ENCODE data around the gene GRK5. TPM values are rescaled to one million over a fixed set of nuclear protein-coding genes. Genes with fewer than 3 reads are reported as not detected.

Gene GRK5
- total and polyA plus RNA-seq, 9 of the 15 experiments (the other 6 are each of a cell fraction or from before 2014, with no cell fraction given) = 0.46 to 0.83 (median 0.67) TPM; not detected in 2

DNA sequence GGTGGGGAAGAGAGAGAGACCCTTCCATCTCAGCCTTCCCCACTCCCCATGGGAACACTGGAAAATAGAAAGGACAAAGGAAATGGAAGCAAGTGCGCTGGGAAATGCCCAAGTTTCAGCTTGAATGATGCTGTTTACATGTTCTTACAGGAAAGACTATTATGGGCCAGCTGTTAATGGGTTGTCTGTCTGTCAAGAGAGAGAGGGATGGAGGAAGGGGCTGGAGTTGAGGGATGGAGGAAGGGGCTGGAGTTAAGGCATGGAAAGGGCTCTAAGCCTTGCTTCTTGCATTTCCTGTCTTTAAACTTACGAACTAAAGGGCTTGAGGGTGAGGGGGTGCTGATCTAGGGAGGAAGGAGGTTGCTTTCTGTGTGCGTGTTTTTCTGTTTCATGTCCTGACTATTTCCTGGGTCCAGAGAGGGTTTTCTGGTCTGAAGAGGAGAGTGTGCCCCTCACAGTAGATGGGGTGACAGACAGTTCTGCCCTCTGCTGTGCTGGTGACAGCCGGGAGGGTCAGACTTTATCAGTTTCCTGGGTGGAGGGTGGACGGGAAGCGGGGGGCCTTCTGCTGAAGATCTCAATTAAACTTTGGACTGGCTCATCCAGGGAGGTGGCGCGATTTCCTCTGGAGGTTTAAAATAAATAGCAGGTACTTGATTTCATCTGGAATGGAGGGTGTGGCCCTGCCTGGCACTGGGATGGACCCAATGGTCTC, 30.5 kb downstream of the GRK5 start:
- no TSS peak for BruUV-seq (replicated peaks)
- Histone ChIP-seq H3K27ac (ENCODE audit: extremely low read depth, low read depth, low read length) (no peak overlapping the region), H3K9me1 (ENCODE audit: control insufficient read depth, insufficient read depth, low read length) (no peaks in the 10 kb centered on the region), H3K27me3 (ENCODE audit: control insufficient read depth in 2 of 2, insufficient read depth in 2 of 2, low read length in 2 of 2) (no peaks in the 10 kb centered on the region), H3K4me1 (replicated peaks in 1 of 2; ENCODE audit: control insufficient read depth in 2 of 2, insufficient read depth in 2 of 2, low read length in 2 of 2) (no peaks in the 10 kb centered on the region; a peak in 1 of 5 replicates), H3K79me2 (ENCODE audit: control insufficient read depth, insufficient read depth, low read length) (no peaks in the 10 kb centered on the region), H3K4me2 (ENCODE audit: insufficient read depth, low read length) (no peak overlapping the region), H4K20me1 (replicated peaks; ENCODE audit: control insufficient read depth, insufficient read depth, low read length) (no peaks in the 10 kb centered on the region), H3K36me3 (ENCODE audit: control insufficient read depth, insufficient read depth, low read length) (no peaks in the 10 kb centered on the region), H3K9ac (ENCODE audit: insufficient read depth in 1 of 2, low read depth in 2 of 2, low read length in 2 of 2) (no peak overlapping the region; a peak in 1 of 4 replicates), H3K4me3 (no peak overlapping the region), H2AFZ (ENCODE audit: low read depth, low read length) (peak overlapping the region; percentile 9; the same call in 1 of the 2 replicates), H3K9me3 (replicated peaks; ENCODE audit: control insufficient read depth, insufficient read depth, low read depth, low read length) (no peaks in the 10 kb centered on the region)
- ATAC-seq (no peak), FAIRE-seq (no peak), DNase-seq (ENCODE audit: extremely low read depth in 1 of 4, low spot score in 3 of 4) (no peak)
- POLR2A ChIA-PET = no interaction called here
- CTCF ChIA-PET (ENCODE audit: low intra/inter-chr PET ratio) = no interaction called here
- intact Hi-C loops (cut with micrococcal nuclease) (no loop called here), in situ Hi-C loops (cut with MboI) (no loop called here)
- WGBS (ENCODE audit: insufficient coverage, low coverage, missing lambda C conversion rate) = 38% methylated on average over 5 of the region's 8 CpGs
- TF ChIP-seq, protein P1, sequence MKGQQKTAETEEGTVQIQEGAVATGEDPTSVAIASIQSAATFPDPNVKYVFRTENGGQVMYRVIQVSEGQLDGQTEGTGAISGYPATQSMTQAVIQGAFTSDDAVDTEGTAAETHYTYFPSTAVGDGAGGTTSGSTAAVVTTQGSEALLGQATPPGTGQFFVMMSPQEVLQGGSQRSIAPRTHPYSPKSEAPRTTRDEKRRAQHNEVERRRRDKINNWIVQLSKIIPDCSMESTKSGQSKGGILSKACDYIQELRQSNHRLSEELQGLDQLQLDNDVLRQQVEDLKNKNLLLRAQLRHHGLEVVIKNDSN (CRISPR knock-in tag; IDR thresholded peaks at IDR 0.05) = no peak
- TF ChIP-seq ZBTB5 (IDR thresholded peaks at IDR 0.05) (no peak), PRMT5 (CRISPR knock-in tag; IDR thresholded peaks at IDR 0.05) (no peak), KLF1 (tag; IDR thresholded peaks at IDR 0.05) (no peak), KDM2B (CRISPR knock-in tag; IDR thresholded peaks at IDR 0.05) (no peak), HDAC3 (IDR thresholded peaks at IDR 0.05; ENCODE audit: borderline replicate concordance, partially characterized antibody) (no peak), TEAD1 (CRISPR knock-in tag; IDR thresholded peaks at IDR 0.05) (no peak), CCAR2 (IDR thresholded peaks at IDR 0.05; ENCODE audit: low read depth, low read length) (no peak), CBFB (CRISPR knock-in tag; IDR thresholded peaks at IDR 0.05) (no peak), MXI1 (IDR thresholded peaks at IDR 0.05; ENCODE audit: low read depth, low read length) (no peak), ATF6 (CRISPR knock-in tag; IDR thresholded peaks at IDR 0.05) (no peak), BDP1 (IDR thresholded peaks at IDR 0.05; ENCODE audit: insufficient read depth, insufficient read length) (no peak), HNRNPL (IDR thresholded peaks at IDR 0.05; ENCODE audit: low read depth, low read length) (no peak)
- TF ChIP-seq, protein P2, sequence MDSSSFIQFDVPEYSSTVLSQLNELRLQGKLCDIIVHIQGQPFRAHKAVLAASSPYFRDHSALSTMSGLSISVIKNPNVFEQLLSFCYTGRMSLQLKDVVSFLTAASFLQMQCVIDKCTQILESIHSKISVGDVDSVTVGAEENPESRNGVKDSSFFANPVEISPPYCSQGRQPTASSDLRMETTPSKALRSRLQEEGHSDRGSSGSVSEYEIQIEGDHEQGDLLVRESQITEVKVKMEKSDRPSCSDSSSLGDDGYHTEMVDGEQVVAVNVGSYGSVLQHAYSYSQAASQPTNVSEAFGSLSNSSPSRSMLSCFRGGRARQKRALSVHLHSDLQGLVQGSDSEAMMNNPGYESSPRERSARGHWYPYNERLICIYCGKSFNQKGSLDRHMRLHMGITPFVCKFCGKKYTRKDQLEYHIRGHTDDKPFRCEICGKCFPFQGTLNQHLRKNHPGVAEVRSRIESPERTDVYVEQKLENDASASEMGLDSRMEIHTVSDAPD (CRISPR knock-in tag; IDR thresholded peaks at IDR 0.05) = no peak

Data from K562 (cell line).